ENCODE measurements around the gene AVPI1. TPM values are rescaled to one million over a fixed set of nuclear protein-coding genes. Genes with fewer than 3 reads are reported as not detected.

The AVPI1 gene
- total and polyA plus RNA-seq, 10 of the 15 experiments (the other 5 are each of a cell fraction or from before 2014, with no cell fraction given): 0.08 to 1.4 (median 0.84) TPM

DNA sequence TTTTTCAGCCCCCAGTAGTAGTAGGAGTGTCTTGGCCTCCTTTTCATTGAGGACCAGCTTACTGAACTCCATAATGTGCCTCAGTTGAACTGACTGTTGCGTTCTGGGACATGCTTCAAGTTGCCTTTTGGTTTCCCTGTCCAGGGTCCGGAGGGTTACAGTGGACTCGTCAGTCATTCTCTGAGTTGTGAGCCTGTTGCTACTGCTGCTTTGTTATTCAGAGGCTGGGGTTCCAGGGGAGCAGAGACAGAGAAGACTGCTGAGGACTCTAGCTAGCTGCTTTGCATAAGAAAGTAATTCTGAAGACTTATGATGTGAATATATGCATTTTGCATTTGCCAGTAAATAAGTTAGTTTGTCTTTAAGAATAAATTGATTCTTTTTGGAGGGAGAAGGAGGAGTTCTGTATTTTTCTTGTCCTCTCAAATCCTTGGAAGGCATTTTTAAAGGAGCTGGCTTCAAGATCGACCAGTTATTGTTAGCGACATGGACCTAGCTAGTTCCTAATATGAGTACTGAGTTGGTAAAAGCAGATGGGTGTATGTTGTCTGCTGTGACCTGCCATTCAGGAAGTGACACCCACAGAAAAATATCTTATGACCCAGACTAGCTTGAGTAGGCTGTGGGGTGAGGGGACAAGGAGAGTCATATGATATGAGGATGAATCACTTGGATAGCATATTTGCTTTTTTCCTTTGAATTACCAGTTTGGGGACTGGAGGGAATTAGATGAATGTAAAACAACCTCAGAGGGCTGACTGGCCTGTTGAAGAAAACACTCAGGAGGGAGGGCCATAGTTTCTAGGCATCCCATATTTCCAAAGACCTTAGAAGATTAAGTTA is 38.3 kb downstream of the AVPI1 start (continued):
- TF ChIP-seq, protein P1, sequence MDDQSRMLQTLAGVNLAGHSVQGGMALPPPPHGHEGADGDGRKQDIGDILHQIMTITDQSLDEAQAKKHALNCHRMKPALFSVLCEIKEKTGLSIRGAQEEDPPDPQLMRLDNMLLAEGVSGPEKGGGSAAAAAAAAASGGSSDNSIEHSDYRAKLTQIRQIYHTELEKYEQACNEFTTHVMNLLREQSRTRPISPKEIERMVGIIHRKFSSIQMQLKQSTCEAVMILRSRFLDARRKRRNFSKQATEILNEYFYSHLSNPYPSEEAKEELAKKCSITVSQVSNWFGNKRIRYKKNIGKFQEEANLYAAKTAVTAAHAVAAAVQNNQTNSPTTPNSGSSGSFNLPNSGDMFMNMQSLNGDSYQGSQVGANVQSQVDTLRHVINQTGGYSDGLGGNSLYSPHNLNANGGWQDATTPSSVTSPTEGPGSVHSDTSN (IDR thresholded peaks at IDR 0.05; ENCODE audit: insufficient replicate concordance, low read depth, low read length): no peak
- TF ChIP-seq NR2F1 (conservative IDR thresholded peaks at IDR 0.05) (no peak), MTA2 (IDR thresholded peaks at IDR 0.05; ENCODE audit: low read depth) (peak; percentile 32; the same call in 1 of the 2 replicates), ZNF217 (IDR thresholded peaks at IDR 0.05) (no peak), NFYB (IDR thresholded peaks at IDR 0.05; ENCODE audit: insufficient read depth, low read depth, low read length) (no peak), SUPT20H (IDR thresholded peaks at IDR 0.05; ENCODE audit: borderline replicate concordance, control insufficient read depth, low read depth, low read length) (no peak)
- TF ChIP-seq, protein P2, sequence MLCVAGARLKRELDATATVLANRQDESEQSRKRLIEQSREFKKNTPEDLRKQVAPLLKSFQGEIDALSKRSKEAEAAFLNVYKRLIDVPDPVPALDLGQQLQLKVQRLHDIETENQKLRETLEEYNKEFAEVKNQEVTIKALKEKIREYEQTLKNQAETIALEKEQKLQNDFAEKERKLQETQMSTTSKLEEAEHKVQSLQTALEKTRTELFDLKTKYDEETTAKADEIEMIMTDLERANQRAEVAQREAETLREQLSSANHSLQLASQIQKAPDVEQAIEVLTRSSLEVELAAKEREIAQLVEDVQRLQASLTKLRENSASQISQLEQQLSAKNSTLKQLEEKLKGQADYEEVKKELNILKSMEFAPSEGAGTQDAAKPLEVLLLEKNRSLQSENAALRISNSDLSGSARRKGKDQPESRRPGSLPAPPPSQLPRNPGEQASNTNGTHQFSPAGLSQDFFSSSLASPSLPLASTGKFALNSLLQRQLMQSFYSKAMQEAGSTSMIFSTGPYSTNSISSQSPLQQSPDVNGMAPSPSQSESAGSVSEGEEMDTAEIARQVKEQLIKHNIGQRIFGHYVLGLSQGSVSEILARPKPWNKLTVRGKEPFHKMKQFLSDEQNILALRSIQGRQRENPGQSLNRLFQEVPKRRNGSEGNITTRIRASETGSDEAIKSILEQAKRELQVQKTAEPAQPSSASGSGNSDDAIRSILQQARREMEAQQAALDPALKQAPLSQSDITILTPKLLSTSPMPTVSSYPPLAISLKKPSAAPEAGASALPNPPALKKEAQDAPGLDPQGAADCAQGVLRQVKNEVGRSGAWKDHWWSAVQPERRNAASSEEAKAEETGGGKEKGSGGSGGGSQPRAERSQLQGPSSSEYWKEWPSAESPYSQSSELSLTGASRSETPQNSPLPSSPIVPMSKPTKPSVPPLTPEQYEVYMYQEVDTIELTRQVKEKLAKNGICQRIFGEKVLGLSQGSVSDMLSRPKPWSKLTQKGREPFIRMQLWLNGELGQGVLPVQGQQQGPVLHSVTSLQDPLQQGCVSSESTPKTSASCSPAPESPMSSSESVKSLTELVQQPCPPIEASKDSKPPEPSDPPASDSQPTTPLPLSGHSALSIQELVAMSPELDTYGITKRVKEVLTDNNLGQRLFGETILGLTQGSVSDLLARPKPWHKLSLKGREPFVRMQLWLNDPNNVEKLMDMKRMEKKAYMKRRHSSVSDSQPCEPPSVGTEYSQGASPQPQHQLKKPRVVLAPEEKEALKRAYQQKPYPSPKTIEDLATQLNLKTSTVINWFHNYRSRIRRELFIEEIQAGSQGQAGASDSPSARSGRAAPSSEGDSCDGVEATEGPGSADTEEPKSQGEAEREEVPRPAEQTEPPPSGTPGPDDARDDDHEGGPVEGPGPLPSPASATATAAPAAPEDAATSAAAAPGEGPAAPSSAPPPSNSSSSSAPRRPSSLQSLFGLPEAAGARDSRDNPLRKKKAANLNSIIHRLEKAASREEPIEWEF (IDR thresholded peaks at IDR 0.05; ENCODE audit: insufficient replicate concordance, low read depth, low read length): no peak
- TF ChIP-seq, protein P3, sequence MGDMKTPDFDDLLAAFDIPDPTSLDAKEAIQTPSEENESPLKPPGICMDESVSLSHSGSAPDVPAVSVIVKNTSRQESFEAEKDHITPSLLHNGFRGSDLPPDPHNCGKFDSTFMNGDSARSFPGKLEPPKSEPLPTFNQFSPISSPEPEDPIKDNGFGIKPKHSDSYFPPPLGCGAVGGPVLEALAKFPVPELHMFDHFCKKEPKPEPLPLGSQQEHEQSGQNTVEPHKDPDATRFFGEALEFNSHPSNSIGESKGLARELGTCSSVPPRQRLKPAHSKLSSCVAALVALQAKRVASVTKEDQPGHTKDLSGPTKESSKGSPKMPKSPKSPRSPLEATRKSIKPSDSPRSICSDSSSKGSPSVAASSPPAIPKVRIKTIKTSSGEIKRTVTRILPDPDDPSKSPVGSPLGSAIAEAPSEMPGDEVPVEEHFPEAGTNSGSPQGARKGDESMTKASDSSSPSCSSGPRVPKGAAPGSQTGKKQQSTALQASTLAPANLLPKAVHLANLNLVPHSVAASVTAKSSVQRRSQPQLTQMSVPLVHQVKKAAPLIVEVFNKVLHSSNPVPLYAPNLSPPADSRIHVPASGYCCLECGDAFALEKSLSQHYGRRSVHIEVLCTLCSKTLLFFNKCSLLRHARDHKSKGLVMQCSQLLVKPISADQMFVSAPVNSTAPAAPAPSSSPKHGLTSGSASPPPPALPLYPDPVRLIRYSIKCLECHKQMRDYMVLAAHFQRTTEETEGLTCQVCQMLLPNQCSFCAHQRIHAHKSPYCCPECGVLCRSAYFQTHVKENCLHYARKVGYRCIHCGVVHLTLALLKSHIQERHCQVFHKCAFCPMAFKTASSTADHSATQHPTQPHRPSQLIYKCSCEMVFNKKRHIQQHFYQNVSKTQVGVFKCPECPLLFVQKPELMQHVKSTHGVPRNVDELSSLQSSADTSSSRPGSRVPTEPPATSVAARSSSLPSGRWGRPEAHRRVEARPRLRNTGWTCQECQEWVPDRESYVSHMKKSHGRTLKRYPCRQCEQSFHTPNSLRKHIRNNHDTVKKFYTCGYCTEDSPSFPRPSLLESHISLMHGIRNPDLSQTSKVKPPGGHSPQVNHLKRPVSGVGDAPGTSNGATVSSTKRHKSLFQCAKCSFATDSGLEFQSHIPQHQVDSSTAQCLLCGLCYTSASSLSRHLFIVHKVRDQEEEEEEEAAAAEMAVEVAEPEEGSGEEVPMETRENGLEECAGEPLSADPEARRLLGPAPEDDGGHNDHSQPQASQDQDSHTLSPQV (IDR thresholded peaks at IDR 0.05): no peak
- TF ChIP-seq, protein P4, sequence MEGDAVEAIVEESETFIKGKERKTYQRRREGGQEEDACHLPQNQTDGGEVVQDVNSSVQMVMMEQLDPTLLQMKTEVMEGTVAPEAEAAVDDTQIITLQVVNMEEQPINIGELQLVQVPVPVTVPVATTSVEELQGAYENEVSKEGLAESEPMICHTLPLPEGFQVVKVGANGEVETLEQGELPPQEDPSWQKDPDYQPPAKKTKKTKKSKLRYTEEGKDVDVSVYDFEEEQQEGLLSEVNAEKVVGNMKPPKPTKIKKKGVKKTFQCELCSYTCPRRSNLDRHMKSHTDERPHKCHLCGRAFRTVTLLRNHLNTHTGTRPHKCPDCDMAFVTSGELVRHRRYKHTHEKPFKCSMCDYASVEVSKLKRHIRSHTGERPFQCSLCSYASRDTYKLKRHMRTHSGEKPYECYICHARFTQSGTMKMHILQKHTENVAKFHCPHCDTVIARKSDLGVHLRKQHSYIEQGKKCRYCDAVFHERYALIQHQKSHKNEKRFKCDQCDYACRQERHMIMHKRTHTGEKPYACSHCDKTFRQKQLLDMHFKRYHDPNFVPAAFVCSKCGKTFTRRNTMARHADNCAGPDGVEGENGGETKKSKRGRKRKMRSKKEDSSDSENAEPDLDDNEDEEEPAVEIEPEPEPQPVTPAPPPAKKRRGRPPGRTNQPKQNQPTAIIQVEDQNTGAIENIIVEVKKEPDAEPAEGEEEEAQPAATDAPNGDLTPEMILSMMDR (IDR thresholded peaks at IDR 0.05 in 2 of 3, conservative IDR thresholded peaks at IDR 0.05 in 1 of 3; ENCODE audit: control insufficient read depth in 2 of 3, extremely low read depth in 1 of 3, insufficient read depth in 1 of 3, low read depth in 3 of 3, low read length in 3 of 3): no peak
- TF ChIP-seq, protein P5, sequence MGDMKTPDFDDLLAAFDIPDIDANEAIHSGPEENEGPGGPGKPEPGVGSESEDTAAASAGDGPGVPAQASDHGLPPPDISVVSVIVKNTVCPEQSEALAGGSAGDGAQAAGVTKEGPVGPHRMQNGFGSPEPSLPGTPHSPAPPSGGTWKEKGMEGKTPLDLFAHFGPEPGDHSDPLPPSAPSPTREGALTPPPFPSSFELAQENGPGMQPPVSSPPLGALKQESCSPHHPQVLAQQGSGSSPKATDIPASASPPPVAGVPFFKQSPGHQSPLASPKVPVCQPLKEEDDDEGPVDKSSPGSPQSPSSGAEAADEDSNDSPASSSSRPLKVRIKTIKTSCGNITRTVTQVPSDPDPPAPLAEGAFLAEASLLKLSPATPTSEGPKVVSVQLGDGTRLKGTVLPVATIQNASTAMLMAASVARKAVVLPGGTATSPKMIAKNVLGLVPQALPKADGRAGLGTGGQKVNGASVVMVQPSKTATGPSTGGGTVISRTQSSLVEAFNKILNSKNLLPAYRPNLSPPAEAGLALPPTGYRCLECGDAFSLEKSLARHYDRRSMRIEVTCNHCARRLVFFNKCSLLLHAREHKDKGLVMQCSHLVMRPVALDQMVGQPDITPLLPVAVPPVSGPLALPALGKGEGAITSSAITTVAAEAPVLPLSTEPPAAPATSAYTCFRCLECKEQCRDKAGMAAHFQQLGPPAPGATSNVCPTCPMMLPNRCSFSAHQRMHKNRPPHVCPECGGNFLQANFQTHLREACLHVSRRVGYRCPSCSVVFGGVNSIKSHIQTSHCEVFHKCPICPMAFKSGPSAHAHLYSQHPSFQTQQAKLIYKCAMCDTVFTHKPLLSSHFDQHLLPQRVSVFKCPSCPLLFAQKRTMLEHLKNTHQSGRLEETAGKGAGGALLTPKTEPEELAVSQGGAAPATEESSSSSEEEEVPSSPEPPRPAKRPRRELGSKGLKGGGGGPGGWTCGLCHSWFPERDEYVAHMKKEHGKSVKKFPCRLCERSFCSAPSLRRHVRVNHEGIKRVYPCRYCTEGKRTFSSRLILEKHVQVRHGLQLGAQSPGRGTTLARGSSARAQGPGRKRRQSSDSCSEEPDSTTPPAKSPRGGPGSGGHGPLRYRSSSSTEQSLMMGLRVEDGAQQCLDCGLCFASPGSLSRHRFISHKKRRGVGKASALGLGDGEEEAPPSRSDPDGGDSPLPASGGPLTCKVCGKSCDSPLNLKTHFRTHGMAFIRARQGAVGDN (IDR thresholded peaks at IDR 0.05): peak; percentile 80
